Activated T-helper 17 cell treated with anti-CD3 and anti-CD28 coated beads, Interleukin-2, amount 50 U/mL, for 72 hours (primary cell): Measurements from ENCODE around the gene NTRK2. TPM values are rescaled to one million over a fixed set of nuclear protein-coding genes. Genes with fewer than 3 reads are reported as not detected.

Experiments
- ATAC-seq: fragments of 150-1000 bp; cut with Tn5 transposase; replicated peaks from 2 replicates; pipeline ENCODE4 v1.10.0; 2021; ENCODE audit warnings: mild to moderate bottlenecking, moderate library complexity
- H3K27ac Mint-ChIP-seq: one replicate; pipeline ENCODE4 v1.8.0; 2022; ENCODE audit warnings: mixed read lengths
- H3K27me3 Mint-ChIP-seq: one replicate; pipeline ENCODE4 v1.8.0; 2022; ENCODE audit warnings: mixed read lengths
- H3K36me3 Mint-ChIP-seq: one replicate; pipeline ENCODE4 v1.8.0; 2022; ENCODE audit warnings: low read depth, mild to moderate bottlenecking, mixed read lengths
- H3K4me1 Mint-ChIP-seq: one replicate; pipeline ENCODE4 v1.8.0; 2022; ENCODE audit warnings: mixed read lengths
- H3K4me3 Mint-ChIP-seq: one replicate; pipeline ENCODE4 v1.8.0; 2022; ENCODE audit warnings: mild to moderate bottlenecking, mixed read lengths
- H3K9me3 Mint-ChIP-seq: one replicate; pipeline ENCODE4 v1.8.0; 2022; ENCODE audit warnings: mixed read lengths
- total RNA-seq, 2 donors: library from RNA; stranded (reverse); gene quantifications; one replicate each; pipeline ENCODE4 v1.2.3, GENCODE V29; 2022

NTRK2 gene
- total RNA-seq, 2 donors from 2014 or later: 9.6 to 9.9 TPM

- peak overlapping the region; percentile 10 for H3K4me3 Mint-ChIP-seq
- peak overlapping the region; percentile 45 for H3K27ac Mint-ChIP-seq
- ATAC-seq: peak; percentile 87
- H3K27me3 Mint-ChIP-seq: no peaks in the 10 kb centered on the region
- peaks cover 7% of the 10 kb centered on the region for H3K4me1 Mint-ChIP-seq
- H3K9me3 Mint-ChIP-seq: no peaks in the 10 kb centered on the region
- H3K36me3 Mint-ChIP-seq: peaks cover 6% of the 10 kb centered on the region
Observed at GRCh38 chr9:84701801-84702200, 32.3 kb downstream of the NTRK2 start.

GRCh38 chr9:84702471-84702870 is 32.9 kb downstream of the NTRK2 start:
- H3K4me1 Mint-ChIP-seq: peaks cover 7% of the 10 kb centered on the region
- peaks cover 6% of the 10 kb centered on the region for H3K36me3 Mint-ChIP-seq
- H3K9me3 Mint-ChIP-seq: no peaks in the 10 kb centered on the region
- no peak for ATAC-seq
- no peaks in the 10 kb centered on the region for H3K27me3 Mint-ChIP-seq
- H3K4me3 Mint-ChIP-seq: peak overlapping the region; percentile 10
- H3K27ac Mint-ChIP-seq: no peak overlapping the region

DNA sequence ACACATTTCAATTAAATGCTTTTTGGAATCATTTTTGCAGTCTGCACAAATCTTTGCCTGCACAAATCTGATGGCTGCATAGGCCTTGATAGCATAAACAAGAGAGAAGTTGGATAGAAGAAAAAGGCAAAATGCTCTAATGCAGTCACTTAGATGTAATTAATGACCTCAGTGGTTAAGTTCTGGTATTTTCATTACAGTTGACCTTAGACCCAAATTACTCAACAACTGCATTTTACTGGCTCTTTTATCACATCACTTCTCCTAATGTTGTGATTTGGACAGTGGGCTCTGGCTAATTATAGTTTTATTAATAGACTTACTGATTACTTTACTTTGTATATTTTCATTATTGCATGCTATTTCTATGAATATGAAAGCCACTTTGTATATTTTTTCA is 34.3 kb downstream of the NTRK2 start:
- Mint-ChIP-seq H3K9me3 (no peaks in the 10 kb centered on the region), H3K4me1 (peaks cover 12% of the 10 kb centered on the region)
- ATAC-seq: no peak

GRCh38 chr9:84705128-84705527 is 35.6 kb downstream of the NTRK2 start:
- Mint-ChIP-seq H3K4me1 (peaks cover 15% of the 10 kb centered on the region), H3K9me3 (no peaks in the 10 kb centered on the region), H3K27me3 (no peaks in the 10 kb centered on the region), H3K36me3 (peaks cover 6% of the 10 kb centered on the region), H3K4me3 (no peak overlapping the region), H3K27ac (no peak overlapping the region)
- ATAC-seq: no peak

More for the DNA sequence above, 34.3 kb downstream of the NTRK2 start:
- Mint-ChIP-seq H3K36me3 (peaks cover 6% of the 10 kb centered on the region), H3K27ac (no peak overlapping the region), H3K27me3 (no peaks in the 10 kb centered on the region), H3K4me3 (no peak overlapping the region)

- Mint-ChIP-seq H3K4me1 (peaks cover 23% of the 10 kb centered on the region), H3K27ac (no peak overlapping the region), H3K36me3 (peaks cover 22% of the 10 kb centered on the region), H3K27me3 (no peaks in the 10 kb centered on the region), H3K4me3 (peak overlapping the region; percentile 4), H3K9me3 (no peaks in the 10 kb centered on the region)
- no peak for ATAC-seq
Observed at GRCh38 chr9:84708400-84708799, 38.9 kb downstream of the NTRK2 start.

GRCh38 chr9:84709056-84709455 is 39.5 kb downstream of the NTRK2 start:
- ATAC-seq: peak; percentile 5
- Mint-ChIP-seq H3K36me3 (peaks cover 27% of the 10 kb centered on the region), H3K9me3 (no peaks in the 10 kb centered on the region)

GRCh38 chr9:84710701-84711397 is 41.3 kb downstream of the NTRK2 start:
- no peak for ATAC-seq
- H3K4me3 Mint-ChIP-seq: no peak overlapping the region
- no peak overlapping the region for H3K27ac Mint-ChIP-seq
- peaks cover 28% of the 10 kb centered on the region for H3K4me1 Mint-ChIP-seq
- no peaks in the 10 kb centered on the region for H3K27me3 Mint-ChIP-seq
- no peaks in the 10 kb centered on the region for H3K9me3 Mint-ChIP-seq
- peaks cover 27% of the 10 kb centered on the region for H3K36me3 Mint-ChIP-seq

More at GRCh38 chr9:84709056-84709455, 39.5 kb downstream of the NTRK2 start:
- peaks cover 27% of the 10 kb centered on the region for H3K4me1 Mint-ChIP-seq
- peak overlapping the region; percentile 46 for H3K4me3 Mint-ChIP-seq
- H3K27me3 Mint-ChIP-seq: no peaks in the 10 kb centered on the region
- H3K27ac Mint-ChIP-seq: no peak overlapping the region

DNA sequence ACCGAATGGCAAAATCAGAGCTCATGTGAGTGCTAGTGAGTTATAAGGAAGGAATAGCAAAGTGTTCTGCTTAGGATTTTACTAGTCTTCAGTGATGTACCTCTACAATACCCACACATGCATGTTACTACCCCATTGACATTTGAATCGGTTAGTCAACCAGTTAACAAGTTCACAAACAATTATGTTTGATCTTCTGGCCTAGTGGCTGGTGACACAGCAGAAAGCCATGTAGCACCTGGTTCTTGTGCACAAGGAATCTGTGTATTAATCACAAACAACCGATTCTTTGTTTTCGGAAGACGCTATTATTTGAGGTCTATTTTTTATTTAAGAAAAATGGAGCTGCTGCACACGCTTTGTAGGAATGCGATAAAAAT is 41.9 kb downstream of the NTRK2 start:
- no peaks in the 10 kb centered on the region for H3K9me3 Mint-ChIP-seq
- peaks cover 27% of the 10 kb centered on the region for H3K36me3 Mint-ChIP-seq
- no peaks in the 10 kb centered on the region for H3K27me3 Mint-ChIP-seq
- H3K4me1 Mint-ChIP-seq: peaks cover 28% of the 10 kb centered on the region
- H3K4me3 Mint-ChIP-seq: no peak overlapping the region
- H3K27ac Mint-ChIP-seq: no peak overlapping the region
- ATAC-seq: no peak

DNA sequence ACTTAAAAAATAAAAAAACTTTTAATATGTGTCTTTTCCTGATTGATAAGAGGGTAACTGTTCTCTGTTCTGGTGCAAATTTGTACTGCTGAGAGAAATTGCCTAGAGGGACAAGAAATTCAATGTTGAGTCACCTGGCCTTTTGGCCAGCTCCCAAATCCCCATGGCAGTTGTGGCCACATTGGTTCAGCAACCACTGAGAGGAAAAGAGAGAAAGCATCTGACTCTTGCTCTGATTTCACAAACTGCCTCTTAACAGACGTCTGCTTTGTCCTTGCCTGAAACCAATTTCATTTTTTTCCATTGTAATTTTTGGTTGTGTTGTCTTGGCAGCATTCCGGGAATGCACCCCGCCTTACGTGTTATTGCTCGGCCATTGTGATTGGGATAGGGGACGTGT is 42.4 kb downstream of the NTRK2 start:
- Mint-ChIP-seq H3K27ac (peak overlapping the region; percentile 44), H3K4me1 (peaks cover 32% of the 10 kb centered on the region), H3K36me3 (peaks cover 31% of the 10 kb centered on the region), H3K9me3 (no peaks in the 10 kb centered on the region), H3K4me3 (peak overlapping the region; percentile 20), H3K27me3 (no peaks in the 10 kb centered on the region)
- peak; percentile 70 for ATAC-seq

DNA sequence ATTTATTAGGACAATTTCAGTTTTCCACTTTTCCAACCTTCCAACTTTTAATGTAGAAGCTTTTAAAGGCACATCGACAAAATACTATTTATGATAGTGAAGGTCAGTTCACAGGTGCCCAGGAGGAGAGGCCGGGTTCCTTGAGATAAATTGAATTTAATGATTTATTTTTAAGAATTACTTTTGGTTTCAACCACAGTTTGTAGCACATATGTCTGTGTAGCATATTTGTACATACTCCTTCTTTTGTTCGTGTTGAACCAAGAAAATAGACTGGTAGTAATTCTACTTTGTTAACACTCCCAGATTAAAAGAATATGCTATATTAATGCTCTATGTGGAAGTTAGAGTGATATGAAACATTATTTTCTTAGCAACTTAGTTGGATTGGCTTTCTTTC is 46.7 kb downstream of the NTRK2 start:
- Mint-ChIP-seq H3K4me3 (no peak overlapping the region), H3K4me1 (peaks cover 18% of the 10 kb centered on the region), H3K27me3 (no peaks in the 10 kb centered on the region), H3K9me3 (peaks cover 3% of the 10 kb centered on the region), H3K27ac (no peak overlapping the region), H3K36me3 (peaks cover 28% of the 10 kb centered on the region)
- no peak for ATAC-seq

- Mint-ChIP-seq H3K27me3 (no peaks in the 10 kb centered on the region), H3K4me3 (no peak overlapping the region), H3K9me3 (peaks cover 3% of the 10 kb centered on the region), H3K36me3 (peaks cover 19% of the 10 kb centered on the region), H3K4me1 (peaks cover 10% of the 10 kb centered on the region), H3K27ac (no peak overlapping the region)
- no peak for ATAC-seq
Observed at GRCh38 chr9:84718476-84718875, 48.9 kb downstream of the NTRK2 start.

DNA sequence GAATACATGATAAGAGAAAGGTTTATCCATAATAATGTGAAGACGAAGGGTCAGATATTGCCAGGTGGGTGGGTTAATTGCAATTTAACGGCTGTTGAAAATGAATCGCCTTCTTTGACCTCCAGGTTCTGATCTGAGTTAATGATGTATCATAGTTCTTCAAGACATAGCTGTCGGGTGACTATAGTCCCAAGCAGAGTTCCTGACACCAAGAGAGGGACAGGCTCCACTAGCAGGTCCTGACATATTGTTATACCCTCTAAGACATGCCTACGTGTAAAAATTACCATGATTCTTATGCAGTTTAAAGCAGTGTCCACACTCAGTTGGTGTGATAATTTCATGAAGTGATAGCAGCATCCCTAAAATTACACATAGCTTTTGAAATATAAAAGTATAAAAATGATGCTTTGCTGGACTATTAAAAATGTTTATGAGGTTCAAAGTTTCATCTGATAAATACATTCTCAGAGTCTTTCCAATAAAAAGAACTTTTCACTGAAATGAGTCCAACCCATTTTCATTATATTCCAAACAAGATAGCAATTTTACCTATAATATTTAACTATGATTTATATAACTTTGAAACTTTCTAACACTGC is 53.0 kb downstream of the NTRK2 start:
- no peaks in the 10 kb centered on the region for H3K27me3 Mint-ChIP-seq
- no peak overlapping the region for H3K27ac Mint-ChIP-seq
- H3K36me3 Mint-ChIP-seq: peaks cover 11% of the 10 kb centered on the region
- no peaks in the 10 kb centered on the region for H3K4me1 Mint-ChIP-seq
- no peak overlapping the region for H3K4me3 Mint-ChIP-seq
- ATAC-seq: no peak
- peaks cover 3% of the 10 kb centered on the region for H3K9me3 Mint-ChIP-seq

DNA sequence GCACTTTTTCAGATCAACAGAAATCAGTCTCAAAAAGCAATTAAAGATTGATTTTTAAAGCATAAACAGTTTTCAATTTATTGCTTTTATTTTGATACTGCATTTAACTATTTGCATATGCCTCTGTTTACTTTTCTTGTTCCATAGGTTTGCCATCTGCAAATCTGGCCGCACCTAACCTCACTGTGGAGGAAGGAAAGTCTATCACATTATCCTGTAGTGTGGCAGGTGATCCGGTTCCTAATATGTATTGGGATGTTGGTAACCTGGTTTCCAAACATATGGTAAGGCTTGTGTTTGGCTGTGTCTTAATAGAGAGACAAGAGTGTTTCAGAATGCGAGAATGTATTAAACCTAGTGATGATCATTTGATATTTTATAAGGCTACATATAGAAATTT is 53.9 kb downstream of the NTRK2 start:
- no peak overlapping the region for H3K27ac Mint-ChIP-seq
- H3K4me1 Mint-ChIP-seq: no peaks in the 10 kb centered on the region
- ATAC-seq: no peak
- H3K4me3 Mint-ChIP-seq: no peak overlapping the region
- peaks cover 16% of the 10 kb centered on the region for H3K36me3 Mint-ChIP-seq
- H3K27me3 Mint-ChIP-seq: no peaks in the 10 kb centered on the region
- peaks cover 3% of the 10 kb centered on the region for H3K9me3 Mint-ChIP-seq

- no peaks in the 10 kb centered on the region for H3K9me3 Mint-ChIP-seq
- H3K27ac Mint-ChIP-seq: no peak overlapping the region
- H3K27me3 Mint-ChIP-seq: no peaks in the 10 kb centered on the region
- no peak for ATAC-seq
- peaks cover 6% of the 10 kb centered on the region for H3K36me3 Mint-ChIP-seq
- no peak overlapping the region for H3K4me3 Mint-ChIP-seq
- H3K4me1 Mint-ChIP-seq: no peaks in the 10 kb centered on the region
Observed at GRCh38 chr9:84731696-84732095, 62.2 kb downstream of the NTRK2 start.

- Mint-ChIP-seq H3K27me3 (no peaks in the 10 kb centered on the region), H3K4me1 (no peaks in the 10 kb centered on the region), H3K36me3 (no peaks in the 10 kb centered on the region), H3K9me3 (no peaks in the 10 kb centered on the region), H3K27ac (no peak overlapping the region), H3K4me3 (no peak overlapping the region)
- no peak for ATAC-seq
Observed at GRCh38 chr9:84736081-84736480, 66.6 kb downstream of the NTRK2 start.
